C4-2B (cell line): ENCODE measurements around the gene DNAJA1.

ENCODE experiments used
- H3K27ac ChIP-seq: fragments of 450-650 bp; 2 replicates; pipeline ENCODE4 v1.5.1; 2017
- CTCF ChIP-seq: fragments of 450-650 bp; conservative IDR thresholded peaks from 2 replicates; pipeline ENCODE4 v1.5.1; 2017; ENCODE audit warnings: mild to moderate bottlenecking
- ZFX ChIP-seq: fragments of 450-650 bp; IDR thresholded peaks from 2 replicates; pipeline ENCODE4 v1.6.1; 2017

DNAJA1 gene

GRCh38 chr9:33032292-33032691 is 7.2 kb downstream of the DNAJA1 start:
- no peak for TF ChIP-seq CTCF
- TF ChIP-seq ZFX, result no peak
- H3K27ac ChIP-seq, result no peak overlapping the region

GRCh38 chr9:33032865-33033264 is 7.8 kb downstream of the DNAJA1 start:
- no peak overlapping the region for H3K27ac ChIP-seq
- TF ChIP-seq CTCF, result no peak
- no peak for TF ChIP-seq ZFX

- no peak for TF ChIP-seq ZFX
- TF ChIP-seq CTCF, result no peak
These were observed 15.8 kb downstream of the DNAJA1 start for GRCh38 chr9:33040792-33041431.

GRCh38 chr9:33041432-33042188 is 16.5 kb downstream of the DNAJA1 start:
- H3K27ac ChIP-seq, result no peak overlapping the region
- TF ChIP-seq CTCF (no peak), ZFX (no peak)

More at GRCh38 chr9:33040792-33041431, 15.8 kb downstream of the DNAJA1 start:
- no peak overlapping the region for H3K27ac ChIP-seq

- H3K27ac ChIP-seq, result no peak overlapping the region
These were observed 17.4 kb downstream of the DNAJA1 start for GRCh38 chr9:33042473-33042872.

GRCh38 chr9:33043671-33044070 is 18.6 kb downstream of the DNAJA1 start:
- peak overlapping the region; percentile 90 for H3K27ac ChIP-seq
- TF ChIP-seq CTCF, result no peak
- TF ChIP-seq ZFX, result no peak

More at GRCh38 chr9:33042473-33042872, 17.4 kb downstream of the DNAJA1 start:
- no peak for TF ChIP-seq CTCF
- TF ChIP-seq ZFX, result no peak

- peak overlapping the region; percentile 90 for H3K27ac ChIP-seq
- TF ChIP-seq ZFX, result no peak
- TF ChIP-seq CTCF, result no peak
These were observed 19.1 kb downstream of the DNAJA1 start for GRCh38 chr9:33044162-33044673.
